ENCODE results near the gene DMRTC1.
"Not testable (repeated sequence)": the region's sequence is repeated elsewhere in the genome, so short reads cannot be mapped to it uniquely, and the experiment has no call there.

Gene DMRTC1, protein sequence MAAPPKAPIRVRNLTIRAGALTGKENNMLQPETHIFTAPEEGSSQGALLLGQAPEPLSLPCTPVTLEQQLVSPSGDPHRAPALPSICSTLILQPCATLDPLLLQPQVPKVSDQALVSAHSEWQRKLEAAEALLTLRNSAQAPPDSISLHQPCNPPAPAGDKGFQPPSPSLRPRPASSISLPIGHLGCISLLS

DNA sequence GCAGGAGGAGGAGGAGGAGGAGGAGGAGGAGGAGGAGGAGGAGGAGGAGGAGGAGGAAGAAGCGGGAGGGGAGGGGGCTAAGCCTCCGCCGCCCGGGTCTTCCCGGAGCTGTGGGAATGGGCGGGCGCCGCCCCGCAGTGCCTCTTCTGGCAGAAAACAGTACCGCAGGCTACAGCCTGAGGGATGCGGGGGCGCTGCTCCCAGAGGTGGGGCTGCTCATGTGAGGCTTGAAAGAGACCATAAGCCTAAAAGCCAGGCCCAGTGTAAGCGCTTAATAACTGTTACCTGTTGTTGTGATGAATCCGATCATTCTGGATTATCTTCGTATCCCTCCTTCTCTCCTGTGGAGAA is at the start of gene DMRTC1:
TSS of gene DMRTC1 (minus strand) at position 19 of the 351 bp plus-strand sequence. CDS start 68,143 bp downstream, outside the sequence.
- not testable (repeated sequence) for DNase-seq

DNA sequence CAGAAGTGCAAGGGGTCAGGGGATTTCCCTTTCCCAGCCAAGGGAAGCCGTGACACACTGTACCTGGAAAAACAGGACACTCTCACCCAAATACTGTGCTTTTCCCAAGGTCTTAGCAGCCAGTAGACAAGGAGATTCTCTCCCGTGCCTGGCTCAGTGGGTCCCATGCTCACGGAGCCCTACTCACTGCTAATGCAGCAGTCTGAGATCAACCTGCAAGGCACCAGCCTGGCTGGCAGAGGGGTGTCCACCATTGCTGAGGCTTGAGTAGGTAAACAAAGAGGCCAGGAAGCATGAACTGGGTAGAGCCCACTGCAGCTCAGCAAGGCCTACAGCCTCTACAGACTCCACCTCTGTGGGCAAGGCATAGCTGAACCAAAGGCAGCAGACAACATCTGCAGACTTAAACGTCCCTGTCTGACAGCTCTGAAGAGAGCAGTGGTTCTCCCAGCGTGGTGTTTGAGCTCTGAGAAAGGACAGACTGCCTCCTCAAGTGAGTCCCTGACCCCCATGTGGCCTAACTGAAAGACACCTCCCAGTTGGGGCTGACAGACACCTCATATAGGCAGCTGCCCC is 37.3 kb upstream of the DMRTC1 start:
- not testable (repeated sequence) for DNase-seq

DNA sequence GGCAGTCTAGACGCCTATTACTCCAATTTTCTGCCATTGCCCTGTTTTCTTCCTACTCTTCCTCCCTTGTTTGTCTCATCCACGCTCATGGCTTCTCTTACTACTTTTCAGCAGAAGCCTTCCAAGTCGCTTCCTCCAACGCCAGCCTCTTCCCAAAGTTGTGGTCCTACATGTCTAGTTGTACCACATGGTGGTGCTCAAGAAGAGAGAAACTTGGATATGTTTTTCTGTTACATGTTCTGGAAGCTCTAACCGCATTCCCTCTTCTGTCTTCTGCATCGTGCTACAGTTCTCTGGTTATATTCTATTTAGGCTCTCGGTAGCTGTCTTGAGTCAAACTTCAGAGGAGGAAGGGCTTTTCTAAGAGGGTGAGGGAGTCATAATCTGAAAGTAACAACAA is 31.2 kb upstream of the DMRTC1 start:
- not testable (repeated sequence) for DNase-seq

DNA sequence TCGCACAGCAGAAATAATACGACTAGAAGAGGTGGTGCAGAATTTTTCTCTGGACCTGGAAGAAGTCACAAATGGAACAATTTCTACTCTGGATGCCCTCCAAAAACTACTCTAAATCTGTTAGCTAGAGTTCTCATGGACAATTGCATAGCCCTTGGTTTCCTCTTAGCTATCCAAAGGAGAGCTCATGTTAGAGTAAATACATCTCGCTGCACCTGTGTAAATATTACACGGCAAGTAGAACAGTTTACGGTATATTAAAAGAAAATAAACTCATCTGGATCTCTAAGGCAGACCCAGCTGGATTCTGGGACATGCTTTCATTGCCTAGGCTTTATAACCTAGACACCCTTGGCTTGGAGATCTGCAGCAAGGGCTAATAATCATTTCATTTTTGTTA is 28.2 kb upstream of the DMRTC1 start:
- DNase-seq, result not testable (repeated sequence)

DNA sequence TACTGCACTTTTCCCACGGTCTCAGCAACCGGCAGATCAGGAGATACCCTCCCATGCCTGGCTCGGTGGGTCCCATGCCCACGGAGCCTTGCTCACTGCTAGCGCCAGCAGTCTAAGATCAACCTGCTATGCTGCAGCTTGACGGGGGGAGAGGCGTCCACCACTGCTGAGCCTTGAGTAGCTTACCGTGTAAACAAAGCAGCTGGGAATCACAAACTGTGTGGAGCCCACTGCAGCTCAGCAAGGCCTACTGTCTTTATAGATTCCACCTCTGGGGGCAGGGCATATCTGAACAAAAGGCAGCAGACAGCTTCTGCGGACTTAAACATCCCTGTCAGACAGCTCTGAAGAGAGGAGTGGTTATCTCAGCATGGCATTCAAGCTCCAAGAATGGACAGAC is 16.3 kb upstream of the DMRTC1 start:
- DNase-seq, result not testable (repeated sequence)

DNA sequence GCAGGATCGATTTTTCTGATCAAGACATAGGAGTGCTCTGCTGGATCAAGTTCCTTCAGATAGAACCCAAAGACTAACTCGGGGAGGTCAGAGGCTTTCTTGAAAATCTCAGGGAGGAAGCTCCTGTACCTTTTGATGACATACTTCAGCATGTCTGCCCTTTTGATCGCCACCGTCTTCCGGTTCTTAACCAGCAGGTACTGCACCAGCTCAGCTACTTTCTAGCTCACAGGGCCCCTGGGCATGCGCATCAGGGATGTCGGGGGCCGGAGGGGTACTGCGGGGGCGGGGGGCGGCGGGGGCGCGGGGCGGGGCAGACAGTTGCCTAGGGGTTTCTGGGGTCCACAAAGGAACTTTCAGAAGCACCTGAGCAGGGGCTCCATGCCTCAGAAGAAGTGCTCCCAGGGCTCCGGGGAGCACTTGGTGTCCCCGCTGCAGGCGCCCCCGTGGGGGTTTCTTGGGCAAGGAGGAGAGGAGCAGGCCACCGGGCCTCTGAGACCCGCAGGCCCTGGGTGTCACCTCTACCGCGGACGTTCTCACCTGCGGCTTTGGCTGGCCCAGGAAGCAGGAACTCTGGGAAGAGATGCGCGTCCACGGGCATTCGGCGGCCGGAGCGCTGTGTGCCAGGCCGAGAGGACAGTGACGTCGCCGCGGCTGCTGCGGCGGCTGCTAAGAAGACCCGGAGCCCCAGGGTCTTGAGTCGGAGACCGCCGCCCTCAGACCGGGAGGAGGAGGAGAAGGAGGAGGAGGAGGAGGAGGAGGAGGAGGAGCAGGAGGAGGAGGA is 410 bp downstream of the DMRTC1 start:
- DNase-seq, result not testable (repeated sequence)

DNA sequence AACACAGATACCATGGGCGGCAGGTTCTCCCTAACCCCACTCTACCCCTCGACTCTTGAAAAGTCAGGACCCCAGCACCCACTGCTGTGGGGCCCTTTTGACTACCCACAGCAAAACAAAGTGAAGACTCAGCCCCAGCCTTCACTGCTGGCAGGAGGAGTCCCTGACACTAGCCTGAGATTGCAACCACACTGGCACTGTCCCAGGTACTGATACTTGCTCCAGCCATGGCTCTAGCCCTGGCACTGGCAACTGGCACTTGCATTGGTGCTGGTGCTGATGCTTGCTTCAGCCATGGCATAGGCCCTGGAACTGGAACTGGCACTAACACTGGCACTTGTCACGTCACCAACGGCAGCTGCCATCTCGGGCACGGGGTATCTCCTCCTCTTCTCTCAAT is 1.4 kb downstream of the DMRTC1 start:
- DNase-seq, result not testable (repeated sequence)

DNA sequence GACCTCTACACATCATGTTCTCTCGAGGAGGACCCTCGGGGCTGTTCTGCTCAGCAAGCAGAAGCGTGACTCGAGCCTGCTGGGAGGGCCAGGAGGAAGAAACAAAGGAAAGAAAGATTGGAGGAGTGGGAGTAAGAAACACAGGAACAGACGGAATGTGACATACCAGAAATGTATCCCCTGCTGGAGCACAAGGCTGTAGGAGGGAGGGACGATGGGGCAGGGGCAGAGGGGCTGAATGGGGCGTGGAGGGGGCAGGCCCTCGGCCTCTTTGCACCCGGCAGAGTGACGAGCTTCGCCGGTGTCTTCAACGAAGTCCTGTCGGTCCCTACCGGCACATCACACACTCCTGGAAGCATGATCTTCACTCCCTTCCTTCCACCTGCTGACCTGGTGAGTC is 5.7 kb downstream of the DMRTC1 start, which contains the start of gene FAM236A:
TSS of gene FAM236A (plus strand) at position 301 of the 400 bp plus-strand sequence. CDS start at position 358, 57 bp downstream.
- DNase-seq, result not testable (repeated sequence)

DNA sequence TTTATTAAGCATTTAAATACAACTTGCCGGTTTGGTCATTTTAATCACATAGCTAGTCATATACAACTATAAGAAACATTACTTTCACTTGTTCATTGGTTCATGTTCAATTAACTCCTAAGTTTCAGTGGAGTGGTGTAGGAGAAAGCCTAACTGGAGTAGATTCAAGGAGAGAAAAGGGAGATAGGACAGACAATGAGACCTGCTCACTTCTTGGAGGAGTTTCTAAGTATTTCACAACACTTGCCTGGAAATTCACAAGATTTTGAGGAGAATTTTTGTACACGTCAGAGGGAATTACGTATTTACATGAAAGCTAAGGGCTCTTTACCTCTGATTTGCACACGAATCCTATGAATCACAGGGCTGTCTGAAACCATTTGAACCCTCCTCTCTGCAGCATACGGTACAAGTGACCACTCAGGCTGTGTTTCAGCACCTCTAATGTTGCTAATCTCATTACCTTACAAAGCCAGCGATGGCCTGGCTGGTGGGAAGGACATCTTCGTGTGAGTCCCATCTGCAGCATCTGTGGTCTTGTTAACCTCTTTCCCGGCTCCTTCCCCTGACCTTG is 6.7 kb downstream of the DMRTC1 start:
- not testable (repeated sequence) for DNase-seq

DNA sequence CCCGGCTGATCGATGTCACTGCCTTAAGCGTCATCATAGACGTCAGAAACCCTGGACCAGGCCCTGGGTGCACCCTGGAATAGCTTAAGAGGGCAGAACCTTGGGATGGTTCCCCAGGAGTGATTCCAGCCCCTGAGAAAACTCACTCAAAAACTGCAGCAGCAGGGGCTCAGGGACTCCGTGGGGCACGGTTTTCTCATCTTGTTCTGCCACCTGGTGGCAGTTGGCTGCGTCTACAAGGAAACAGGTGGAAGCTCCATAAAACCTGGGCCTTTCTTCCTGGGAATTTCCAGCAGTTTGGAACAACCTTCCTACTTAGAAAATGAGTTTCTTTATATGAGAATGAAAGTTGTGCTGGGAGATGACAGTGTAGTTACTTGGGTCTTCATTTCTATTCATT is 7.2 kb downstream of the DMRTC1 start:
- not testable (repeated sequence) for DNase-seq

DNA sequence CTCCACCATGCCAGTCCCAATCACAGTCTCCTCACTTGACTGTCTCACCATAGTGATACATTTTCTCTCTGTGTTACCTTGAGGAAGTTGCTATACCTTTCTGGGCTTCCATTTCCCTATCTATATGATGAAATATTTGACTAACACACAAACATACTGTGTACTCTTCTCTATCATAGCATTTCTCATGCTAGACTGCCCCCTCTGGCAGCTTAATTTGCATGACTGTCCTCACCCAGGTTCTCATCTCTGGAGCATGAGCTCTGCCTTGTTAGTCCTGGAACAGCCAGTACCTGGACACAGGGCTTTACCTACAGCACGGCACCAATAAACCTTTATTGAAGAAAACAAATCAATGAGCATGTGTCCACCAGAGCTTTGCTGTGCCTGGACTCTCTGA is 11.4 kb downstream of the DMRTC1 start:
- not testable (repeated sequence) for DNase-seq

DNA sequence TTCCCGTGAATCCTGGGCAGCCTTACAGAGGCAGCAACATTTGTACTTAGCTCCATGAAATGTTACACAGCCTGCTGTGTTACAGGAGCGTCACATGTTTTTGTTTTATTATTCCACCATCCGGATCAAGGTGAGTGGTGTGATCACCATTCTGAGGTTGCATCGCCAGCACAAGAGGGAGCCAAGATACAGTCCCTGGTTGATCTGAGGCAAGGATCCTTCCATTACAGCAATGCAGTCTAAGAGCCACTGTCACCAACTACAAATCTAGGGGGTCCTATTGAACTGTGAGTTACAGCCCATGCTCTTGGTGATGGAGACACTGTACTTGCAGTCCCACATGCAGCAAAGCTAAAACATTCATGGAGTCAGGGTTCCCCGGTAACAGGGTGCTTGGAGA is 27.5 kb downstream of the DMRTC1 start:
- not testable (repeated sequence) for DNase-seq

DNA sequence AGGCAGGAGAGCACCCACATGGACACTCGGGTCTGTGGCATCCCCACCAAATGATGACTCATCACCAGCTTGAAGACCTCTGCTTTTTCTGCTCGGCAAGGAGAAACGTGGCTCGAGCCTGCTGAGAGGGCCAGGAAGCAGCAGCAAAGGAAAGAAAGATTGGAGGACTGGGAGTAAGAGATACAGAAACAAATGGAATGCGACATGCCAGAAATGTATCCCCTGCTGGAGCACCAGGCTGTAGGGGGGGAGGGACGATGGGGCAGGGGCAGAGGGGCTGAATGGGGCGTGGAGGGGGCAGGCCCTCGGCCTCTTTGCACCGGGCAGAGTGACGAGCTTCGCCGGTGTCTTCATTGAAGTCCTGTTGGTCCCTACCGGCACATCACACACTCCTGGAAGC is 31.3 kb downstream of the DMRTC1 start, which contains the start of gene FAM236C:
TSS of gene FAM236C (plus strand) at position 301 of the 400 bp plus-strand sequence. CDS start 100 bp downstream, outside the sequence.
- DNase-seq, result not testable (repeated sequence)

DNA sequence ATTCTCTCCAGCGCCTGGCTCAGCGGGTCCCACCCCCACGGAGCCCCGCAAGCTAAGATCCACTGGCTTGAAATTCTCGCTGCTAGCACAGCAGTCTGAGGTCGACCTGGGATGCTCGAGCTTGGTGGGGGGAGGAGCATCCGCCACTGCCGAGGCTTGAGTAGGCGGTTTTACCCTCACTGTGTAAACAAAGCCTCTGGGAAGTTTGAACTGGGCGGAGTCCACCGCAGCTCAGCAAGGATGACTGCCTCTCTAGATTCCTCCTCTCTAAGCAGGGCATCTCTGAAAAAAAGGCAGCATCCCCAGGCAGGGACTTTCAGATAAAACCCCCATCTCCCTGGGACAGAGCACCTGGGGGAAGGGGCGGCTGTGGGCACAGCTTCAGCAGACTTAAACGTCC is 53.9 kb downstream of the DMRTC1 start:
- not testable (repeated sequence) for DNase-seq

DNA sequence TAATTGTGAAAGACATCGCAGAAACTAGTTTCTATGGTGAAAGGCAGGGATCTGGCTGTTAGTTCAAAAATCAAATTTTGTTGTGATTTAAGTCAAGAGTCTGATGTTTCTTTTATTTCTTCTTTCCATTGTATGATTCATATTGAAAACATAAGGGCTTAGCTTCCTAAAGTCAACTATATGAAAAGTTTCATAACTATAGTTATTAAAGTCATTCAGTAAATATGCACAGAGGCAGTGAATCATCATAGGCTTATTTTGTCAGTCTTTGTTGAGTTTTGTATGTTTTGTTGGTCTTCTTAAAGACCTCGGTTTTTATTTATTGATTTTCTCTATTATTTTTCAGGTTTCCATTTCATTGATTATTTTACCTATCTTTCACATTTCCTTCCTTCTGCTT is 60.7 kb downstream of the DMRTC1 start:
- not testable (repeated sequence) for DNase-seq

DNA sequence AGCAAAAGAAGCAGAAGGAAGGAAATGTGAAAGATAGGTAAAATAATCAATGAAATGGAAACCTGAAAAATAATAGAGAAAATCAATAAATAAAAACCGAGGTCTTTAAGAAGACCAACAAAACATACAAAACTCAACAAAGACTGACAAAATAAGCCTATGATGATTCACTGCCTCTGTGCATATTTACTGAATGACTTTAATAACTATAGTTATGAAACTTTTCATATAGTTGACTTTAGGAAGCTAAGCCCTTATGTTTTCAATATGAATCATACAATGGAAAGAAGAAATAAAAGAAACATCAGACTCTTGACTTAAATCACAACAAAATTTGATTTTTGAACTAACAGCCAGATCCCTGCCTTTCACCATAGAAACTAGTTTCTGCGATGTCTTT is 106.1 kb downstream of the DMRTC1 start:
- not testable (repeated sequence) for DNase-seq

DNA sequence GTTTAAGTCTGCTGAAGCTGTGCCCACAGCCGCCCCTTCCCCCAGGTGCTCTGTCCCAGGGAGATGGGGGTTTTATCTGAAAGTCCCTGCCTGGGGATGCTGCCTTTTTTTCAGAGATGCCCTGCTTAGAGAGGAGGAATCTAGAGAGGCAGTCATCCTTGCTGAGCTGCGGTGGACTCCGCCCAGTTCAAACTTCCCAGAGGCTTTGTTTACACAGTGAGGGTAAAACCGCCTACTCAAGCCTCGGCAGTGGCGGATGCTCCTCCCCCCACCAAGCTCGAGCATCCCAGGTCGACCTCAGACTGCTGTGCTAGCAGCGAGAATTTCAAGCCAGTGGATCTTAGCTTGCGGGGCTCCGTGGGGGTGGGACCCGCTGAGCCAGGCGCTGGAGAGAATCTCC is 112.9 kb downstream of the DMRTC1 start:
- not testable (repeated sequence) for DNase-seq

Data from NCI-H774 (cell line).